ENCODE measurements around the gene MCM10.
"Not testable (repeated sequence)": the region's sequence is repeated elsewhere in the genome, so short reads cannot be mapped to it uniquely, and the experiment has no call there.

MCM10 gene

DNA sequence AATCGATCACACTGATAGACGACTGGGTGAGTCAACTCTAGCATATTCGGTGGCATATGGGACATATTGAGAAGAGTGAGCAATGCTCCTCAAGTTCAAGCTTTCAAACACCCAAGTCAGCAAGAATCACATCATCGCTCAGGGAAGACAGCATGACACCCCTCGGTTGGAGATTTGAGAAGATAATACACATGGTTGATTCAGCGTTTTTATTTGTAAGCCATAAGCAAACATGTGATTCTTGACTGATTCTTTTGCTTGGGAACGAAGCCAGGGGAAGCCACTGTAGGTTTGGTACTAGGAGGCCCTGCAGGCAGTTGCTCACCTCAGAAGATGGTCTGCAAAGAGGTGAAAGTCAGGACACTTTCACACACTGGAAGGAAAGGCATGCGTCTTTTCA lies 60.2 kb downstream of the MCM10 start:
- no peak for DNase-seq (ENCODE audit: low spot score)

DNA sequence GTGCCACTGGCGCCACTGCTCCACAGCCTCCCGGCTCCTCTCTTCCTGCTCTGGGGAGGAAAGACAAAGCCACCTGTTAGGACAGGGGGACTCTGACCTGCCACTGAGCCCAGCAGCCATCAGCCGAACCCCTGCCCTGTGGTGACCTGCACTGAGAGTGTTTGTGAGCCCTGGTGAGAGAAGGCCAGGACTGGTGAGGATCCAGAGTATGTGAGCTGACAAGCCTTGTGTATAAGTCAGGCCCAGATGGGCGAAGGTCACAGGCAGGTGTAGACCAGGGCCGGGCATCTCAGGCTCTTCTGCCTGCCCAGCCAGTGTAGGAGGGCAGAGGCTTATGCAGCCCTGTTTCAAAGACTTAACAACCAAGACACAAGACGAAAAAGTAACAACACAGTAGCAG lies 60.8 kb downstream of the MCM10 start:
- no peak for DNase-seq (ENCODE audit: low spot score)

DNA sequence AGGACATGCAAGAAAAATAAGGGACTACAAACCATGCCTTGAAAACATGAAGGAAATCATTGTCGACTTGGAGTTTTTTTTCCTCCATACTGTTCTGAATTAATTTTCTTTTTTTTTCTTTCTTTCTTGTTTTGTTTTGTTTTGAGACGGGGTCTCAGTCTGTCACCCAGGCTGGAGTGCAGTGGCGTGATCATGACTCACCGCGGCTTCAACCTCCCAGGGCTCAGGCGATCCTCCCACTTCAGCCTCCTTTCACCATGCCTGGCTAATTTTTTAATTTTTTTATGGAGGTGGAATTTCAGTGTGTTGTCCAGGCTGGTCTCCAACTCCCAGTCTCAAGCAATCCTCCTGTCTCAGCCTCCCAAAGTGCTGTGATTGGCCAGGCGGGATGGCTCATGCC lies 61.2 kb downstream of the MCM10 start:
- DNase-seq (ENCODE audit: low spot score): no peak

- DNase-seq (ENCODE audit: low spot score): no peak
Observed at GRCh38 chr10:13223241-13223640, 61.9 kb downstream of the MCM10 start.

- DNase-seq (ENCODE audit: low spot score): no peak
Observed at GRCh38 chr10:13224210-13224995, 63.0 kb downstream of the MCM10 start.

DNA sequence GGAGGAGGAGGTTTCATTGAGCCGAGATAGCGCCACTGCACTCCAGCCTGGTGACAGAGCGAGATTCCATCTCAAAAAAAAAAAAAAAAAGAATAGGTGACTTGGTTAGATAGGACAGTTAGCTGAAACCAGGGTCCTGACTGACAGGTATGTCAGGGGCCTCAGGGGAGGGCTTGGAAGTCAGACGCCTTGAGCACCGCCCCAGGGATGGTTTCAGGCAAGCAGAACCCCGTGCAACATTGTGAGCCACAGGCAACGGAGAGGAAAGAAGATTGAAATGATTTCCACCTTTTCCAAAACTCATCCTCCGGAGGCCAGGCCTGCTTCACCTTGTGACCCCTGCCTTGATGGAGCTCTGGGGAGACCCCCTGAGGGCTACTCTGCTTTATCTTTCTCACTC lies 64.2 kb downstream of the MCM10 start:
- DNase-seq (ENCODE audit: low spot score): no peak

GRCh38 chr10:13227031-13227430 lies 65.7 kb downstream of the MCM10 start:
- DNase-seq (ENCODE audit: low spot score): no peak

GRCh38 chr10:13231190-13231589 lies 69.8 kb downstream of the MCM10 start:
- DNase-seq (ENCODE audit: low spot score): no peak

- DNase-seq (ENCODE audit: low spot score): no peak
Observed at GRCh38 chr10:13231808-13232207, 70.5 kb downstream of the MCM10 start.

DNA sequence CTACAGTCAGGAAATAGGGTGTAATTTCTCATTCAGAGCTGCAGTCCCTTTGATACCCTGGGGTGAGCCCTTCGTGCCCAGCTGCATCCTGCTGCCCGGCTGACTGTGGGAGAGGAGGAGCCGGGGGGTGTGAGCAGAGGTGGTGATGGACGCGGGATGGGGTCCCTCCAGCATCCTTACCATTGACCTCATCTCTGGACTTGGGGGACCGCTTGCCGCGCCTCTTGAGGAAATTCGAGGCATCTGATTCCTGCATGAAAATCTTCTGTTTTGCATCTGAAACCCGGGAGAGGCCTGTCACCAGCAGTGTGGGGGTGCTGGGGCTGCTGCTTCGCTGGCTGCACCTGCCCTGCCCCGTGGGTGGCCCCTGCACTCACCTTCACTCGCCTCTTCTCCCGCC lies 72.0 kb downstream of the MCM10 start:
- DNase-seq (ENCODE audit: low spot score): no peak

- DNase-seq (ENCODE audit: low spot score): no peak
Observed at GRCh38 chr10:13234172-13234571, 72.8 kb downstream of the MCM10 start, which contains the start of gene UCMA. UCMA (minus strand) TSS chr10:13234374; CDS start chr10:13234258, 116 bp downstream.

GRCh38 chr10:13234736-13235135 lies 73.4 kb downstream of the MCM10 start:
- DNase-seq (ENCODE audit: low spot score): not testable (repeated sequence)

DNA sequence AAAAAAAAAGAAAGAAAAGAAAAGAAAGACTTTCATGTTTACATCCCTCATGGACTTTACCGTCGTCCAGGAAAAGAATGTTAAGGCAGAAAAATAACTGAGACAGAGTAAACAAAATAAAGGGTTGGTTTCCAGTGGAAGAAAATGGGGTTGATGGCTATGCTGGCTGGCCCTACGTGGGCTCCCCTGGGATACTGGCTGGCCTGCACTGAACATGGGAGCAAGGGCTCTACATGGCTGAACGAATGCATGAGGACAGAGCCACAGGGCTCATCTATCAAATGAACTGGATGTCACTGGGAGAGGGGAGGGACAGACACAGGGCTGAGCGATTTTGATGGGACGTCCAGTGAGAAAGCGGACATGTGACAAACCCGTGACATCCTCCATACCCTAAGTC lies 75.3 kb downstream of the MCM10 start:
- no peak for DNase-seq (ENCODE audit: low spot score)

- no peak for DNase-seq (ENCODE audit: low spot score)
Observed at GRCh38 chr10:13238271-13239077, 77.1 kb downstream of the MCM10 start.

DNA sequence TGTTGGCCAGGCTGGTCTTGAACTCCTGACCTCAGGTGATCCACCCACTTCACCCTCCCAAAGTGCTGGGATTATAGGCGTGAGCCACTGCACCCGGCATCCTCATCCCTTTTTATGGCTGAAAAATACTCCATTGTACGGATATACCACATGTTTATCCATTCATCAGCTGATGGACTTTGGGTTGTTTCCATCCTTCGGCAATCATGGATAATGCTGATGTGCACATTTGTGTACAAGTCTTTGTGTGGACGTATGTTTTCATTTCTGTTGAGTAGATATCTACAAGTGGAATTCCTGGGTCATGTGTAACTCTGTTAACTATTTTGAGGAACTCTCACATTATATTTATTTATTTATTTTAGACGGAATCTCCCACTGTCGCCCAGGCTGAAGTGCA lies 78.6 kb downstream of the MCM10 start:
- no peak for DNase-seq (ENCODE audit: low spot score)

DNA sequence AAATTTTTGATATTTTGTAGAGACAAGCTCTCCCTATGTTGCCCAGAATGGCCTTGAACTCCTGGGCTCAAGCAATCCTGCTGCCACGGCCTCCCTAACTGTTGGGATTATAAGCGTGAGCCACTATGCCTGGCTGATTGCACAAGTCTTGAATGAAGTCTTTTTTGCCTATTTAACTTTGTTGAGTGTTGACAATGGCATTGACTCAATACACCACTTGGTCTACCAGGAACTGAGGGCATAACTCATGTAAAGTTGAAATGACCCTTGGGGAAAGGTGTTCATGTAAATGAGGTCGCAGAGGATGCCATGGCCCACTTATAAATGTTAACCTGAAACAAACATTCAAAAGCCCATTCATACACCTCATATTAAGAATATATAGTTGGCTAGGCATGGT lies 80.3 kb downstream of the MCM10 start:
- no peak for DNase-seq (ENCODE audit: low spot score)

GRCh38 chr10:13242260-13242659 lies 80.9 kb downstream of the MCM10 start:
- DNase-seq (ENCODE audit: low spot score): not testable (repeated sequence)

DNA sequence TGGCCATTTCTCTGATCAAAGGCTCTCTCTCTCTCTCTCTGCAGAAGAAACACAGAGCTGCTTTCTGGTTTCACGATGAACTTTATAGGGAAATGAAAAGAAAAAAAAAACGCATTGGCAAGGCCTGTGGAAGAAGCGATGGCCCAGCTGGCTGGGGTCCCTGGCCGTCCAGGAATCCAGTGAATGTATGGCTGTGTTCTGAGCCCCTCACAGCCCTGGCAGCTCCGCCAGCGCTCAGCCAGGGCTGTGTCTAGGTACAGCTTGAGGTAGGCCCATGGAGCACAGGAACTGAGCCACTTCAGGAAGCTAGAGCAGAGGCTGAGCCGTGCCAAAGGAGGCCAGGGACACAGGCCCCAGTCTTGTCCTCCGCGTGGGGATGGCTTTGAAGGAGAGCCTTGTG lies 85.9 kb downstream of the MCM10 start:
- no peak for DNase-seq (ENCODE audit: low spot score)

GRCh38 chr10:13247784-13248183 lies 86.4 kb downstream of the MCM10 start:
- no peak for DNase-seq (ENCODE audit: low spot score)

DNA sequence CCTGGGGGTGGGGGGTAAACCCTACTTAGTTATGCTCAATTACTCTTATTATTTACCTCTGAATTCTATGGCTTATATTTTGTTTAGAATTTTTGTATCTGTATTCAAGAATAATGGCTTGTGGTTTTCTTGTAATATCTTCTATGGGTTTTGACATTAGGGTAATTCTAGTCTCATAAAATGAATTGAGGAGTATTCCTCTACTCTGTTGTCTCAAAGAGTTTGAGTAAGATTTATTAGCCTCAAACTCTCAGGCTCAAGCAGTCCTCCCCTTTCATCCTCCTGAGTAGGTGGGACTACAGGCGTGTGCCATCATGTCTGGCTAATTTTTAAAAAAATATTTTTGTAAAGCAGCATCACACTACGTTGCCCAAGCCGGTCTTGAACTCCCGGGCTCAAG lies 92.4 kb downstream of the MCM10 start:
- DNase-seq (ENCODE audit: low spot score): no peak

- DNase-seq (ENCODE audit: low spot score): no peak
Observed at GRCh38 chr10:13256627-13257026, 95.3 kb downstream of the MCM10 start.

GRCh38 chr10:13257621-13258140 lies 96.3 kb downstream of the MCM10 start:
- no peak for DNase-seq (ENCODE audit: low spot score)
